Measurements from ENCODE around the gene LAMB2. TPM values are rescaled to one million over a fixed set of nuclear protein-coding genes. Genes with fewer than 3 reads are reported as not detected.

Gene LAMB2
- total RNA-seq, 2 donors from 2014 or later: 83.6 to 97.8 TPM

- Histone ChIP-seq H3K9me3 (ENCODE audit: control insufficient read depth, low read length) (no peaks in the 10 kb centered on the region), H3K27ac (ENCODE audit: low read depth, low read length) (no peak overlapping the region), H3K4me3 (ENCODE audit: low read length) (no peak overlapping the region), H3K27me3 (ENCODE audit: control insufficient read depth, insufficient read depth, low read length, poor library complexity, severe bottlenecking) (no peaks in the 10 kb centered on the region), H3K4me1 (ENCODE audit: control insufficient read depth, insufficient read depth, low read length) (no peaks in the 10 kb centered on the region), H3K9ac (ENCODE audit: extremely low read depth, low read length, poor library complexity, severe bottlenecking) (no peak overlapping the region), H3K36me3 (ENCODE audit: control insufficient read depth, insufficient read depth, low read length) (peaks cover 72% of the 10 kb centered on the region)
- TF ChIP-seq CTCF (conservative IDR thresholded peaks at IDR 0.05): no peak
- no peak for DNase-seq
- WGBS, 2 experiments (ENCODE audit: insufficient coverage in 1 of 2, insufficient read length in 1 of 2): 87 to 93% methylated on average over 13 of the region's 13 CpGs
- H3K9me3 Mint-ChIP-seq: no peaks in the 10 kb centered on the region
- H3K4me3 Mint-ChIP-seq: no peak overlapping the region
- H3K27ac Mint-ChIP-seq: no peak overlapping the region
- H3K36me3 Mint-ChIP-seq (ENCODE audit: low read depth): peaks cover 61% of the 10 kb centered on the region
- no peaks in the 10 kb centered on the region for H3K27me3 Mint-ChIP-seq (ENCODE audit: insufficient read depth)
- H3K4me1 Mint-ChIP-seq: peaks cover 2% of the 10 kb centered on the region
These were observed 22.1 kb downstream of the LAMB2 start for GRCh38 chr3:49110780-49111179.

GRCh38 chr3:49108346-49108745 is 24.5 kb downstream of the LAMB2 start:
- no peak for TF ChIP-seq CTCF (conservative IDR thresholded peaks at IDR 0.05)
- peaks cover 41% of the 10 kb centered on the region for H3K36me3 Mint-ChIP-seq (ENCODE audit: low read depth)
- no peaks in the 10 kb centered on the region for H3K9me3 Mint-ChIP-seq
- Histone ChIP-seq H3K27ac (ENCODE audit: low read depth, low read length) (no peak overlapping the region), H3K36me3 (ENCODE audit: control insufficient read depth, insufficient read depth, low read length) (peaks cover 49% of the 10 kb centered on the region), H3K4me1 (ENCODE audit: control insufficient read depth, insufficient read depth, low read length) (peaks cover 6% of the 10 kb centered on the region), H3K4me3 (ENCODE audit: low read length) (no peak overlapping the region), H3K9ac (ENCODE audit: extremely low read depth, low read length, poor library complexity, severe bottlenecking) (no peak overlapping the region), H3K9me3 (ENCODE audit: control insufficient read depth, low read length) (no peaks in the 10 kb centered on the region), H3K27me3 (ENCODE audit: control insufficient read depth, insufficient read depth, low read length, poor library complexity, severe bottlenecking) (no peaks in the 10 kb centered on the region)
- no peak overlapping the region for H3K4me3 Mint-ChIP-seq
- no peak for DNase-seq
- peaks cover 16% of the 10 kb centered on the region for H3K4me1 Mint-ChIP-seq
- H3K27me3 Mint-ChIP-seq (ENCODE audit: insufficient read depth): no peaks in the 10 kb centered on the region
- no peak overlapping the region for H3K27ac Mint-ChIP-seq
- WGBS, 2 experiments (ENCODE audit: insufficient coverage in 1 of 2, insufficient read length in 1 of 2): 95 to 97% methylated on average over 6 to 14 of the region's 14 CpGs

GRCh38 chr3:49104427-49105291 is 28.2 kb downstream of the LAMB2 start, which contains the start of gene QARS1:
Gene QARS1 (minus strand): TSS chr3:49104757. CDS start chr3:49104733, 24 bp downstream.
- Histone ChIP-seq H3K27ac (ENCODE audit: low read depth, low read length) (peak within 1 kb of the TSS; percentile 93), H3K36me3 (ENCODE audit: control insufficient read depth, insufficient read depth, low read length) (peaks cover 54% of the 10 kb centered on the region), H3K4me3 (ENCODE audit: low read length) (peak within 1 kb of the TSS; percentile 98), H3K27me3 (ENCODE audit: control insufficient read depth, insufficient read depth, low read length, poor library complexity, severe bottlenecking) (no peaks in the 10 kb centered on the region), H3K4me1 (ENCODE audit: control insufficient read depth, insufficient read depth, low read length) (peaks cover 6% of the 10 kb centered on the region), H3K9me3 (ENCODE audit: control insufficient read depth, low read length) (no peaks in the 10 kb centered on the region), H3K9ac (ENCODE audit: extremely low read depth, low read length, poor library complexity, severe bottlenecking) (peak within 1 kb of the TSS; percentile 94)
- TF ChIP-seq CTCF (conservative IDR thresholded peaks at IDR 0.05): no peak
- Mint-ChIP-seq H3K27me3 (ENCODE audit: insufficient read depth) (no peaks in the 10 kb centered on the region), H3K4me3 (peak within 1 kb of the TSS; percentile 95), H3K27ac (peak within 1 kb of the TSS; percentile 95), H3K36me3 (ENCODE audit: low read depth) (peaks cover 48% of the 10 kb centered on the region), H3K9me3 (no peaks in the 10 kb centered on the region), H3K4me1 (peaks cover 16% of the 10 kb centered on the region)
- peak; percentile 98 for DNase-seq
- 0 to 2% methylated on average over 32 to 50 of the region's 50 CpGs for WGBS, 2 experiments (ENCODE audit: insufficient coverage in 1 of 2, insufficient read length in 1 of 2)

Data from endodermal cell (in vitro differentiated cells).